Astrocyte (in vitro differentiated cells and primary cell): ENCODE data around the gene CCDC179.

Source experiments
- CTCF ChIP-seq: IDR thresholded peaks from 2 replicates; pipeline ENCODE4 v1.5.1; 2011; ENCODE audit warnings: low read depth, mild to moderate bottlenecking, inconsistent platforms, low read length, moderate library complexity; ENCODE audit not compliant: insufficient read depth
- EZH2 ChIP-seq: IDR thresholded peaks from 2 replicates; pipeline ENCODE4 v1.6.1; 2012; ENCODE audit warnings: mild to moderate bottlenecking, low read length, inconsistent platforms; ENCODE audit not compliant: insufficient read depth

GRCh38 chr11:22860241-22860640 is at the start of gene CCDC179:
- TF ChIP-seq CTCF (no peak), EZH2 (no peak)
